SK-N-MC (cell line): ENCODE measurements around the gene BMPR1A.

Experiments
- EZH2 ChIP-seq: fragments of 200-600 bp; sonication (generic); IDR thresholded peaks from one replicate; pipeline ENCODE4 v1.6.1; 2017; ENCODE audit warnings: antibody characterized with exemption
- FOXP2 ChIP-seq: optimal IDR thresholded peaks from 2 replicates; pipeline ENCODE3; 2011; ENCODE audit warnings: mild to moderate bottlenecking, moderate library complexity; ENCODE audit not compliant: insufficient read depth; ENCODE audit errors: extremely low read length, control extremely low read depth
- POLR2AphosphoS5 ChIP-seq: IDR thresholded peaks from 2 replicates; pipeline ENCODE4 v1.6.1; 2012; ENCODE audit warnings: mild to moderate bottlenecking, low read depth, low read length, borderline replicate concordance

DNA sequence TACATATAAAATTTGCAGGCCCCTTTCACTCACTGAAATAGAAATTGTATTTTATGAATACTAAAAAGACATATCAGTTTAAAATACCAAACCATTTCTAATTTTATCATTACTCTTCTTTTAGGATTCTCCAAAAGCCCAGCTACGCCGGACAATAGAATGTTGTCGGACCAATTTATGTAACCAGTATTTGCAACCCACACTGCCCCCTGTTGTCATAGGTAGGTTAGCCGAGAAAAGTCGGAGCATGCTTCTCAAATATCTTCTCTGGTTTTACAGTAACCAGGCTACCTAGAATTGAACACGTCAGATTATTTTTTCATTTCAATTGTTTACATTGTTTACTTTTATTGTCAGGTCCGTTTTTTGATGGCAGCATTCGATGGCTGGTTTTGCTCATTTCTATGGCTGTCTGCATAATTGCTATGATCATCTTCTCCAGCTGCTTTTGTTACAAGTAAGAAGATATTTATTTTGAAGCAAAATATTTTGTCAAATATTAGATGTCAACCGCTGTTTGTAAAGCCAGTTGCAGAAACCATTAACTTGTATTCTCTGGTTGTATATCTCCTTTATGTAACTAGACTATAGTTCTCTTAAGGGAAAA is 143.4 kb downstream of the BMPR1A start:
- TF ChIP-seq POLR2AphosphoS5, result no peak
- no peak for TF ChIP-seq EZH2
- no peak for TF ChIP-seq FOXP2
